Upper lobe of left lung (tissue), 4 donors: ENCODE results near the gene C17orf114.

Source experiments
- CTCF ChIP-seq, 6 experiments: fragments of 450-650 bp in 4 of 6; fragments of 200-600 bp in 2 of 6; sonication (generic) in 2 of 6; IDR thresholded peaks; one replicate each; pipeline ENCODE4 v1.5.1; 2016 to 2019; ENCODE audit warnings: antibody characterized with exemption in 6 of 6
- EP300 ChIP-seq, 4 donors: sonication (generic); formaldehyde crosslinking; IDR thresholded peaks; one replicate each; pipeline ENCODE4 v1.5.1; 2017; ENCODE audit warnings: antibody characterized with exemption in 4 of 4, control low read depth in 2 of 4
- POLR2A ChIP-seq, 4 donors: fragments of 450-650 bp; IDR thresholded peaks; one replicate each; pipeline ENCODE4 v1.5.1; 2016 to 2017; ENCODE audit warnings: antibody characterized with exemption in 4 of 4, mild to moderate bottlenecking in 2 of 4
- POLR2AphosphoS5 ChIP-seq, 2 donors: sonication (generic); formaldehyde crosslinking; IDR thresholded peaks; one replicate each; pipeline ENCODE4 v1.5.1; 2017; ENCODE audit warnings: antibody characterized with exemption in 2 of 2

GRCh38 chr17:4771519-4772234 lies 30.5 kb downstream of the C17orf114 start, which contains the start of gene TM4SF5:
- TF ChIP-seq CTCF (IDR thresholded peaks at IDR 0.05) (no peak), POLR2AphosphoS5 (IDR thresholded peaks at IDR 0.05) (no peak), POLR2A (IDR thresholded peaks at IDR 0.05) (no peak), EP300 (IDR thresholded peaks at IDR 0.05) (no peak)
